AG09309 (cell line): ENCODE data around the gene ZNF568.
A peak's percentile ranks its signal among the peaks of the same experiment; 100 is the strongest.

Experiments used
- DNase-seq: peaks from one replicate; pipeline ENCODE4 v3.0.0-alpha.2; 2010; ENCODE audit warnings: low read depth
- H3K4me3 ChIP-seq: 2 replicates; pipeline ENCODE4 v1.5.1; 2011; ENCODE audit warnings: mild to moderate bottlenecking, low read depth, low read length, moderate library complexity; ENCODE audit not compliant: control insufficient read depth
- CTCF ChIP-seq: IDR thresholded peaks from 2 replicates; pipeline ENCODE4 v1.5.1; 2011; ENCODE audit warnings: mild to moderate bottlenecking, low read depth, low read length, inconsistent platforms; ENCODE audit not compliant: insufficient read depth, control insufficient read depth; ENCODE audit errors: missing control alignments

The ZNF568 gene

GRCh38 chr19:36997152-36997842 lies 81.2 kb downstream of the ZNF568 start:
- H3K4me3 ChIP-seq = no peak overlapping the region
- no peak for DNase-seq
- no peak for TF ChIP-seq CTCF

- TF ChIP-seq CTCF = no peak
- H3K4me3 ChIP-seq = no peak overlapping the region
- DNase-seq = no peak
Measured at GRCh38 chr19:36997843-36998235, 81.7 kb downstream of the ZNF568 start.

GRCh38 chr19:36999313-36999712 lies 83.2 kb downstream of the ZNF568 start:
- no peak for DNase-seq
- H3K4me3 ChIP-seq = no peak overlapping the region
- no peak for TF ChIP-seq CTCF

- TF ChIP-seq CTCF = no peak
- H3K4me3 ChIP-seq = peak overlapping the region; percentile 36
- peak; percentile 7 for DNase-seq
Measured at GRCh38 chr19:37007587-37008220, 91.6 kb downstream of the ZNF568 start.

- no peak for DNase-seq
- no peak for TF ChIP-seq CTCF
- H3K4me3 ChIP-seq = no peak overlapping the region
Measured at GRCh38 chr19:37009871-37010270, 93.7 kb downstream of the ZNF568 start.

GRCh38 chr19:37012093-37012745 lies 96.1 kb downstream of the ZNF568 start:
- H3K4me3 ChIP-seq = no peak overlapping the region
- no peak for DNase-seq
- no peak for TF ChIP-seq CTCF
